ENCODE measurements around the gene MMP1. TPM values are rescaled to one million over a fixed set of nuclear protein-coding genes. Genes with fewer than 3 reads are reported as not detected.

Gene MMP1
- total RNA-seq, 1 experiment from 2014 or later = not detected

DNA sequence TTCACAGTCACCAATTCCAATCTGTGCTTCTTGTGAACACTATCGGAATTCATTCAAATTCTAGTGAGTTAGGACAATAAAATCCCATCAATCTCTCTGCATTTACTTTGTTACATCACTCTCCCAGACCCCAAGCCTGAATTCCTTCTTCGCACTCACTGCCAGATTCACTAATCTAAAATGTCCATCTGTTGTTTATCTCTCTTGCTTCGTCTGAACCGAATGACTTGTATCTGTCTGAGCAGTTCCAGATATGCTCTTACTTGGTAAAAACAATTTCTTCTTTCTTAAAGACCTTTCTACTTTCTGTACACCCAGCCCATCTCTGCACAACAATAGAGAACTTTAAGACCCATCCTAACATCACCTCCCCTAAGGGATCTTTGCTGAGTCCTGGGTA lies 24.6 kb downstream of the MMP1 start:
- Histone ChIP-seq H4K5ac (ENCODE audit: insufficient read length, low read depth, low read length) (no peak overlapping the region), H2AFZ (ENCODE audit: low read length) (no peak overlapping the region), H3K9ac (ENCODE audit: extremely low read depth, insufficient read length, low read length) (no peak overlapping the region), H3K27me3 (ENCODE audit: insufficient read depth, low read length) (no peaks in the 10 kb centered on the region), H2AK5ac (ENCODE audit: insufficient read length, low read length) (no peak overlapping the region), H4K8ac (replicated peaks; ENCODE audit: insufficient read length, low read depth, low read length) (no peak overlapping the region), H2BK15ac (ENCODE audit: low read depth, low read length) (no peak overlapping the region), H3K4me2 (ENCODE audit: insufficient read depth, insufficient read length, low read length) (no peak overlapping the region), H2BK12ac (ENCODE audit: insufficient read length, low read depth, low read length) (no peak overlapping the region), H2BK20ac (ENCODE audit: low read depth, low read length, poor library complexity, severe bottlenecking) (no peak overlapping the region), H2BK120ac (ENCODE audit: low read depth, low read length, poor library complexity, severe bottlenecking) (no peak overlapping the region), H3K4ac (ENCODE audit: low read depth, low read length) (no peak overlapping the region), H4K91ac (ENCODE audit: insufficient read length, low read depth, low read length) (no peak overlapping the region), H3K4me1 (ENCODE audit: insufficient read depth, low read length) (no peaks in the 10 kb centered on the region), H3K27ac (ENCODE audit: insufficient read length, low read depth, low read length) (no peak overlapping the region), H3K79me2 (ENCODE audit: insufficient read depth, low read length) (no peaks in the 10 kb centered on the region), H3K23ac (ENCODE audit: insufficient read length, low read depth, low read length) (no peak overlapping the region), H3K23me2 (ENCODE audit: insufficient read length, low read depth, low read length, poor library complexity, severe bottlenecking) (no peaks in the 10 kb centered on the region), H3K56ac (ENCODE audit: insufficient read length, low read depth, low read length) (no peak overlapping the region), H2BK5ac (ENCODE audit: insufficient read length, low read length) (no peak overlapping the region), H4K20me1 (ENCODE audit: control insufficient read depth, insufficient read depth, insufficient read length) (no peaks in the 10 kb centered on the region), H3K18ac (ENCODE audit: insufficient read length, low read depth, low read length) (no peak overlapping the region), H3K9me3 (ENCODE audit: control insufficient read depth, low read depth, low read length) (no peaks in the 10 kb centered on the region), H3T11ph (ENCODE audit: low read length) (no peak overlapping the region), H3K79me1 (ENCODE audit: insufficient read depth, low read depth, low read length, poor library complexity, severe bottlenecking) (no peaks in the 10 kb centered on the region), H3K14ac (ENCODE audit: insufficient read depth, low read length) (no peak overlapping the region)
- no peak overlapping the region for H3K27ac Mint-ChIP-seq
- H3K27me3 Mint-ChIP-seq (ENCODE audit: low read depth) = no peaks in the 10 kb centered on the region
- TF ChIP-seq, protein P1, sequence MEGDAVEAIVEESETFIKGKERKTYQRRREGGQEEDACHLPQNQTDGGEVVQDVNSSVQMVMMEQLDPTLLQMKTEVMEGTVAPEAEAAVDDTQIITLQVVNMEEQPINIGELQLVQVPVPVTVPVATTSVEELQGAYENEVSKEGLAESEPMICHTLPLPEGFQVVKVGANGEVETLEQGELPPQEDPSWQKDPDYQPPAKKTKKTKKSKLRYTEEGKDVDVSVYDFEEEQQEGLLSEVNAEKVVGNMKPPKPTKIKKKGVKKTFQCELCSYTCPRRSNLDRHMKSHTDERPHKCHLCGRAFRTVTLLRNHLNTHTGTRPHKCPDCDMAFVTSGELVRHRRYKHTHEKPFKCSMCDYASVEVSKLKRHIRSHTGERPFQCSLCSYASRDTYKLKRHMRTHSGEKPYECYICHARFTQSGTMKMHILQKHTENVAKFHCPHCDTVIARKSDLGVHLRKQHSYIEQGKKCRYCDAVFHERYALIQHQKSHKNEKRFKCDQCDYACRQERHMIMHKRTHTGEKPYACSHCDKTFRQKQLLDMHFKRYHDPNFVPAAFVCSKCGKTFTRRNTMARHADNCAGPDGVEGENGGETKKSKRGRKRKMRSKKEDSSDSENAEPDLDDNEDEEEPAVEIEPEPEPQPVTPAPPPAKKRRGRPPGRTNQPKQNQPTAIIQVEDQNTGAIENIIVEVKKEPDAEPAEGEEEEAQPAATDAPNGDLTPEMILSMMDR (conservative IDR thresholded peaks at IDR 0.05) = no peak
- peaks cover 5 to 9% of the 10 kb centered on the region in 2 experiments; a peak in 2 of 4 replicates for H3K4me1 Mint-ChIP-seq
- no peak overlapping the region for H3K4me3 Mint-ChIP-seq
- DNase-seq = no peak
- no peaks in the 10 kb centered on the region; a peak in 1 of 5 replicates for H3K9me3 Mint-ChIP-seq
- no CpG with 5 or more reads among the region's 4 CpGs for WGBS (ENCODE audit: extremely low coverage, insufficient read length, low lambda C conversion rate)
- H3K36me3 Mint-ChIP-seq (ENCODE audit: insufficient read depth in 1 of 3, low read depth in 3 of 3) = no peaks in the 10 kb centered on the region
